GM19463 (cell line): ENCODE results near the gene KLHL33.
"Not testable (repeated sequence)": the region's sequence is repeated elsewhere in the genome, so short reads cannot be mapped to it uniquely, and the experiment has no call there.

Experiments used
- ATAC-seq: cut with Tn5 transposase; IDR thresholded peaks from one replicate; pipeline ENCODE4 v1.9.1; 2021; ENCODE audit warnings: mild to moderate bottlenecking, moderate library complexity; ENCODE audit not compliant: unreplicated experiment

KLHL33 gene

DNA sequence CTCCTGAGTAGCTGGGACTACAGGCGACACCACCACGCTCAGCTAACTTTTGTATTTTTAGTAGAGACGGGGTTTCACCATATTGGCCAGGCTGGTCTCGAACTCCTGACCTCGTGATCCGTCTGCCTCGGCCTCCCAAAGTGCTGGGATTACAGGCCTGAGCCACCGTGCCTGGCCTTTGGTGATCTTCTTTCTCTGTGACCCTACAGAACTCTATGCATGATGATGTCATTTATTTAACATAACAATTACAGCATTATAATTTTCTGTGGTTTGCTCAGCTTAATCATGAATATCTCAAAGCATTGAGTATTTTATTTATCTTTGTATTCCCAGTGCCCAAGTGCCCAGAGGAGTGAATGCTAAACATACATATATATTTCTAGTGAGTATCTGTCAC lies 16.9 kb upstream of the KLHL33 start:
- ATAC-seq: not testable (repeated sequence)

DNA sequence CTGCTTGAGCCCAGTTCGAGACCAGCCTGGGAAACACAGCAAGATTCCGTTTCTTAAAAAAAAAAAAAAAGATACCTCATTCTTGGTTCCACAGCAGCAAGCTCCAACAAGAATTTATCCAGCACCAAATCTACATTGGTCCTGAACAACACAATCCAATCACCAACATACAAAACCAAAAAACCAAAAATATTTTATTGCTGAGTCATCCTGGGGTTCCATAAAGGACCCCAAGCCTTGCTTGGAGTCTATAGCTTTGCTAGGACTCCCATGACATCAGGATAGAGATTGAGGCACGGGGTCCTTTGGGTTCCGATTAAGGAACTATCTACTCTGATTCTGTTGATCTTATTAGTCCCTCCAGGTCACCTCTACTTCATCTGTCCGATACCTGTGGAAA lies 10.9 kb upstream of the KLHL33 start:
- no peak for ATAC-seq

DNA sequence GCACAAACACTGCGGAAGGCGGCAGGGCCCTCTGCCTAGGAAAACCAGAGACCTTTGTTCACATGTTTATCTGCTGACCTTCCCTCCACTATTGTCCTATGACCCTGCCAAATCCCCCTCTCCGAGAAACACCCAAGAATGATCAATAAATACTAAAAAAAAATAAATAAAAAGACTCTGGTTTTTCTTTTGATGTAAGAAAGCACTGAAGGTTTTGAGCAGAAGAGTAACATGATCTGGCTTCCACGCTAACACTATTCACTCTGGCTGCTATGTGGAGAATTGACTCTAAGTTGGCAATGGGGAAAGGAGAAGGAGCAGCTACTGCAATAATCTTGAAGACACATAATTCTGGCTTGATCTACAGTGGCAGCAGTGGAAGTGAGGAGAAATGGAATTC lies 7.7 kb upstream of the KLHL33 start:
- ATAC-seq: not testable (repeated sequence)

DNA sequence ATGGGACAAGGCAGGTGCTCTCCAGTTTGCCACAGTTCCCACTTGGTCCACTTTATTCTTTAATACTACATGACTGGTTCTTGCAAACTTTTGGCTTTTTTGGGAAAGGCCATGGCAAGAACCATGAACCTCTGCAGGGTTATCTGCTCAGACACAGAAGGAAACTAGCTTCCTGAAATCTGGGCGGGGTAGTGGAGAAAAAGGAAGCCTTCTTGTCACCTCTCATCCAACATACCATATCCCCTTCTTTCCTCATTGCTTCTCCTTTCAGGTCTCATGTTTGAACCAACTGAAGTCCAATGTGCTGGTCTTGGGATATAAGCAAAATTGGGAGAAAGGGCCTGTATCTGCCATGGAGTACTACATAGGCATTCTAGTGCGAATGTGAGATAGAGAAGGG lies 5.5 kb upstream of the KLHL33 start:
- no peak for ATAC-seq

DNA sequence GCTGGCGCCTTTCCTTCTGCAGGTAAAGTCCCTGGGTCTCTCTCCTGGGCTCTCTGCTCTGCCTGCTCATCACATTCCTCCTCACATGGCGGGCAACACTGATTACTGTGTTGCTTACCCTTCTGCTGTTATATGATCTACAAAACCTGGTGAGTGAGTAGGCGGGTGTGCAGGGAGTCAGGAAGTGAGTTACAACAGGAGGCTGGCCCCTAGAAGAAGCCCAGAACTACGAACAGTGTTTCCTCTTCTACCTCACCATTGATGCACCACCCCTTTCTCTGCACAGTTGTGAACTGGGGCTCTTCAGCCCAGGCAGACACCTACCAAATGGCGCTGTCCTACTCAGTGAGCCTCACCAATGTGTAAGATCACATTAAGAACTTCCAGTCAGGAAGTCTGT lies 4.9 kb upstream of the KLHL33 start:
- ATAC-seq: peak; percentile 47

DNA sequence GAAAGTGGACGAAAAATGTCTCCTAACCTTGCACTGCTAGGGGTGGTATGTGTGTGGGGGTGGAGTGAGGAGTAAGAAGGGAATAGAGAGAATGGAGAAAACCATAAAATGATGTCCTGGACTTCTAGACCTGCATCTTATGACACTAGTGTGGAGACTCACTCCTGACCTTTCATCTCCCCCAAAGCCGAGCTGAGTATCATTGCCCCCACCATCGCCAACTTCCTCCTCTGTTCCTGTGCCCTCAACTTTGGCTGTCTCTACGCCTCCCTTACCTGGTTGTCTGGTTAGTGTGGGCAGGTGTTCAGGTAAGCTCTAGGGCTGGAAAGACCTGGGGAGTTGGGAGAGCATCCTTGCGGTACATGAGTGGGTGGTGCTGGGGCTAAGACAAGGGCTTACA lies 4.5 kb upstream of the KLHL33 start:
- no peak for ATAC-seq

DNA sequence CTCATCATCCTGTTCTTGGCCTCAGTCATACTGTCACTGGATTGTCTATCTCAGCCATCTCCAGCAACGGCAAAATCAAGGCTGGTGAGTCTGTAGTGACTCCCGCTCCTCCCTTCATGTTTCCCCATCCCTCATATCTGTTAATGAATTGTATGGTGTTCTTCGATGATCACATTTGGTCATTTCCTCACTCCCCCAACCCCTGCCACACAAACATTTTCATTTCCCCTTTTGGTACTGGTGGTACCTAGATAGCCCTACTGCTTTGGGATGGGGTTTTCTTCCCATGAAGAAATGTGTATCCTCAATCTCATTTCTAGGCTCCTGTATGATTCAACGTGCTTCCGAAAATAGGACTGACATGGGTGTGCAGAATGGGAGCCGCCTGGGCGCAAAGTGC lies 2.7 kb upstream of the KLHL33 start:
- ATAC-seq: no peak

DNA sequence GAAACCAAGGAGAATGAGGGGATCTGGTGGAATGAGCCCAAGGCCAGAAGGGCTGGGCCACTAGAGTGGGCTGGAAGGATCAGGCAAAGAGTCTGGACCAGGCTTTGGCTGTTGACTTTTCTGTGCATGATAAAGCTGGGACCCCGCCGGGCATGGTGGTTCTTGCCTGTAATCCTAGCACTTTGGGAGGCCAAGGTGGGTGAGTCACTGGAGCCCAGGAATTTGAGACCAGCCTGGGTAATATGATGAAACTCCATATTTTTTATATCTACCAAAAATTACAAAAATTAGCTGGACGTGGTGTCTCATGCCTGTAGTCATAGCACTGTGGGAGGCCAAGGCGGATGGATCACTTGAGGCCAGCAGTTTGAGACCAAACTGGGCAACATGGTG lies 393 bp upstream of the KLHL33 start:
- no peak for ATAC-seq

DNA sequence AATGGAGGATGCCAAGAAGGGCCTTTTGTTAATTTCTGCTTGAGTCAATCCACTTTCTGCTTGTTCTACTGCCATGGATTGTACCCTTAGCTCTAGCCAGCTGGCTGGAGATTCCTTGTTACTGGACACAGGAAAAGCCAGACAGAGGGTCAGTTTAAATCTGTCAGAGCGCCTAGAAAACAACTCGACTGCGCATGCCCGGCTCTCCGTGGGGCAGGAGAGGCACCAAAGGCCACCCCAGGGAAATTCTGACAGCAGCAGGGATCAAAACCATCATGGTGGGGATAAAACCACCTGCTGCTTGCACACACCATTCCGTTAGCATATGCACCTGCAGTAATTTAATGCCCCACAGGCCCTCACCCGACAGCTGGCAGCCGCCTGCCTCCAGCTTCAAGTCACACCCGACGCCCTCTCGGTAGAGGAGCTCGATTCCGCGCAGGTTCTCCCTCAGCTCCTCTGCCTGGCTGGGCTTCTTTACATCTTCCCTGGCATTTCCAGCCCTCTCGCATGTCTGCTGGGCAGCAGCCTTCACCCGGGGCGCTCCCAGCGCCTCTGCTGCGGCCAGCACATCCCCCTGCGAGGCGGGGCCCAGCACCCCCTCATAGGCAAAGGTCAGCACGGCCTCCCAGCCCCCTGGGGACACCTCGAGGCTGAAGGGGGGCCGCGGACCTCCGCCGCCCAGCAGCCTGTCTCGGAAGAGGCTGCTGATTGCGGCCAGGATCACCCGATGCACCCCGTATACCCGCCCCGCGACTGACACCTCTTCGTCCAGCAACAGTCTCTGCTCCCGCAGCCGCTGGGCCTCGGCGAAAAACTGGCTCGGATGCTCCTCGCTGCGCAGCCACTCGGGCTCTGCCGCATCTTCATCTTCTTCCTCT lies 1.0 kb downstream of the KLHL33 start:
- no peak for ATAC-seq

DNA sequence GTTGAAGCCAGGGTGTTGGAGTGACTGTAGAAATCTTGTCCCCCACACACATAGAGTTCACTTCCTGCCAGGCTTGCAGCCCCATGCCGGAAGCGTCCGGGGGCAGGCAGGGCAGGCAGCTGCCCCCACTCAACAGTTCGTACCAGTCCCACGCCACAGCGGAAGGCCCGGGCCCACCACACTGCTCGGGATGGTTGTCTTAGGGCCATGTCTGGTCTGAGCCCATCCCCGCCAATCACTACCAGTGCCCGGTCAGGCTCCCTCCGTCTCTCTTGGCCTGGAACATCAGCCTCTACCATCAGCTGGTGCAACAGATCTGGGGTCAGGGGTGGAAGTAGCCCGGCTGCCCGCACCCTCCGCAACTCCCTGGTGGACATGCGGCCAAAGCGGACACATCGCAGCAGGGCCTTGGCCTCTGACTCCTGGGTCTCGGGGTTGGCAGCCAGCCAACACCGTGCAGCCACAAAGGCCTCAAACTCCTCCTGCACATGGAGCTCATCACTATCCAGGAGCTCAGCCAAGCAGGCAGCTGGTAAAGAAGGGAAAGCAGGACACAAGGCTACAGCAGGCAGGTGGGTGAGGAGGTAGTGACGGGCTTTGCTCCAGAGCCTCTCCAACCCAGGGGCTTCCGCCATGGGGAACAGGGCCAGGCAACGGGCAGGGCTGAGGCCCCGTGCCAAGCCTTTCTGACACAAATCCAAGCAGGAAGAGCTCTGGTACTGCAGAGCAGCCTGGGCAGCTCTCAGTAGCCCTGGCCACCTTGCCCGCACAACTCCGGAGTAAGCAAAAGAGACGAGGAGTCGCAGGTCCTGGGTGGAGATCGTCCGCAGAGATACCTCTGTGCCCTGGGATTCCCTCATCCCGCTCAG lies 5.9 kb downstream of the KLHL33 start:
- ATAC-seq: no peak

DNA sequence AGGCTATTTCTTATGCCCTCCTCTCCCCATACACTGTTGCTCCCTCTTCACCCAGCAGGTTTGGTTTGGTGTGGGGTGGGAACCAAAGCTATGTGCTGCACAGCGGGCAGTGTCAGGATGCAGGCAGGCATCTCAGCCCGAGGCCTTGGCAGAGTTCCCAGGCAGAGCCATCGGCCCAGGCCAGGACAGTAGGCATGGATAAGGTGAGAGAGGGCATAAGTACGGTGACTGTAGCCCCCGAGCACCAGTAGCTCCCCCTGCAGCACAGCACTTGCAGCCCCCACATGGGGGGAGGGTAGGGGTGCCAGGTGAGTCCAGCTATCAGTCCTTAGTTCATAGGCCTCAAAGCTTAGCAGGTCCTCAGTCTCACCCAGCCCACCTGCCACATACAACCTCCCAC lies 7.2 kb downstream of the KLHL33 start:
- ATAC-seq: no peak

DNA sequence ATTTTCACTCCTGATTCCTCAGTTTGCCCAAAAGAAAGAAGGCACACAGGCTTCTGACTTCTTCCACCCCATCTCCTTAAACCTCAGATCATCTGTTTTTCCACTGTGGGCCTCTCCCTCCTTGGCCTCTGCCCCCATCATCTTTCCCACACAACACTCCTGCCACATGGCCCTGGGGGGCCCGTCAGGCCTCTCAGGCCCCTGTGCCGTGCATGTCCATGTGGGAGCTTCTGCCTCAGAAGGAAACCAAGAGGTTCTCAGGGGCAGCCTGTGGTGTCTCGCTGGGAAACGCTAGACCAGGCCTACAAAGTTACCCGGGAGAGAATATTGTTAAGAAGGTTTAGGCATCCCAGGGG lies 8.0 kb downstream of the KLHL33 start:
- peak; percentile 49 for ATAC-seq

DNA sequence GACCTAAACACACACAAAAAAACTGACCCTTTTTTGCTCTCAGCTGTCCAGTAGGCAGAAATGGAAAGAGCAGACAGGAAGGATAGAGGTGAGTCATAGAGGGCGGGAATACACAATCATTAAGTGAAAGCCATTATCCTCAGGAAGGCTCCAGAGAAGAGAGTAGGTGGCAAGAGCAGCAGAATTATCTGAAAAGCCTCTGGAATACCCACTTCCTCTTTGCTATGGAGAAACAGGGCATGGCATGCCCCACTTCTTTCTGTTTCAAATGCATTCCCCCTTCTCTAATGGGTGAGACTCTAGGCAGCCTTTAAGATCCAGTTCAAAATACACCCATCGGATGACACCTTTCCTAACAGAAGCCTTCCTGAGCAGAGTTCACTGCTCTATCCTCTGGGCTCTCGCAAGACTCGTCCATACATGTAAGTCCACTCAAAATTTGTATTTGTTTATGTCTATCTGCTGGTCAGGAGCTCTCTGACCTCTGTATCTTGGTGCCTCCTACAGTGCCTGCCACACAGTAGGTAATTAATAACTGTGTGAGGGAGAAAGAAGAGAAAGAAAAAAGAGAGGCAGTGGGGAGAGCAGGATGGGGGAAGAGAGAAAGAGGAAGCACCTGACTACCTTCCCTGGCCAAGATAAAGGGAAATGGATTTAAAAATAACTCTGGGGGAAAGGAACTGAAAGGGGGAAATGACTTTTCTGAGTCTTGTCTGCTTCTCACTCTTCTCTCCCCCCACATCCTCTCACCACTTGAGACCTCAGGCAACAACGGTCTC lies 8.5 kb downstream of the KLHL33 start:
- ATAC-seq: peak; percentile 71

DNA sequence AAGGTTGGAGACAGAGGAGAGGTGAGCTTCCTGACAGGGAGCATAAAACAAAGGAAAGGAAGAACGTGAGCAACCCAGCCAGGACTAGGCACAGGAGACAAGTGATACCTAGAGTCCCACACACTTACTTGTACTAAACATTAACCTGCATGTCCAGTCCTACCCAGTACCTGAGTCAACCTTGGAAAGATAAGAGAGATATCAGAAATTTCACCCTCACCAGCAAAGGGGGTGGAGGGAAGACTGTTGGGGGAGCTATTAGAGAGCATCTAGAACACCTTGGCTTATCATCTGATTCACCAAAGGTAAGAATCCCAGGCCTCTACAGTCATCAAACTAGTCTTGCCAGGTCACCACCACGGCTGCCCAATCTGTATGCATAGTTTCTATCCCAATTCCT lies 11.1 kb downstream of the KLHL33 start:
- ATAC-seq: no peak

DNA sequence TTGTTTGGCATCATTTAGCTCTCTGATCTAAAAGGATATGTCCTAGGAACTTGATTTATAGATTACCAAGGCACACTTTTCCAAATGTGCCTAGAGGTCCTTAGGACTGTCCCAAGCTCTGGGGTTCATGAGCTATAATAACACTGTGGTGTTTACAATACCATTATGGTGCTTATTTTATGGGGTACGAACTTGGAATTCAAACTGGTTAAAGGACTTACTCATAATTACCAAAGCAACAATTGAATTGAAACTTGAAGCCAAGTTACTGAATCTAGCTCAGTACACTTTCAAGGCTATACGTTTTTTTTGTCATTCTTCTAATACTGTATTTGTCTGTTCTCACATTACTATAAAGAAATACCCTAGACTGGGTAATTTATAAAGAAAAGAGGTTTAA lies 13.1 kb downstream of the KLHL33 start:
- ATAC-seq: no peak

DNA sequence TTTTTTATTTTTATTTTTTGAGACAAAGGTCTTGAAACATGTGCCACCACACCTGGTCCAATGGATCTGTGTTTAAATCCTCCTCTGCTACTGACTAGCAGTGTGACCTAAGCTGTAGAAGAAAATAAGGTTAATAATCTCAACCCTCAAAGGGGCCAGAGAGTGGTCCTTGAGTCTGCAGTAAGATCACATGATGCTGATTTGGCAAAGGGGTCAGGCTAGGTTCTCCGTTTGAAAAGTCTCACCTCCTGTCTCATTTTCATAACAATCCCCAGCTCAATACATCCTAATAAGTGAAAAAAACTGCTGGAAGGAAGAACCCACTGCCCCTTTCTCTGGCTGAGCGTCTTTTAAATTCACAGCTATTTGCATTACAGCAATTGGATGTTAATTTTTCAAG lies 14.7 kb downstream of the KLHL33 start:
- ATAC-seq: no peak

DNA sequence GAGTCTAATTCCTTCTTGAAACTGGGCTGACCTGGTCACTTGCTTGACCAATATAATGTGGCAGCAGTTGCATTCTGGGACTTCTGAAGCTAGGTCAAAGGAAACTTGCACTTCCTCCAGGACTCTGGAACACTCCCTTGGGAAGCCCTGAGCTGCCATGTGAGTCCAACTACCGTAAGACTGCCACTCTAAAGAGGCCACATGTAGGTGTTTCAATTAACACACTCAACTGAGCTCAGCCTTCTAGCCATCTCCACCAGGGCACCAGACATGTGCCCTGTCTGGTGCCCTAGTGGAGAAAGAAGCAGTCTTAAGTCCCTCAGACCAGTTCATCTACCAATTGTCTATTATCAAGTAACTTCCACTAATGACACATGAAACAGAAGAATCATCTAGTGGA lies 16.5 kb downstream of the KLHL33 start:
- no peak for ATAC-seq

DNA sequence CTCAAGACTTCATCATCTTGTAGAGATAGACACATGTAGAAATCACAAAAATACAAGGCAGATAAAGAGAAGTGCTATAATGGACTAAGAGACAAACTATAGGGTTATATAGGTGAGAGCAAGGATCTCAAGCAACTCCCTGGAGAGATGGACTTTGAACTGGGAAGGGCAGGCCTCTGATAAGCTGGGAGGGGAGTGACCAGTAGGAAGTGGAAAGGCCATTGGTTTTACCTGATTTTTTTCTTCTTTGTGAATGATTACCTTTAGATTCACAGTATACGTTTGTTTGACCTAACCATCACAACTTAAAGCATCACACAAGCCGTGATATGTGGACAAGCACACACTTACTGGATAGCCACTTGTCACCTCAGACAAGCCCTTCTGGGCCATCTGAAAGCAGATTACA lies 17.5 kb downstream of the KLHL33 start:
- no peak for ATAC-seq

DNA sequence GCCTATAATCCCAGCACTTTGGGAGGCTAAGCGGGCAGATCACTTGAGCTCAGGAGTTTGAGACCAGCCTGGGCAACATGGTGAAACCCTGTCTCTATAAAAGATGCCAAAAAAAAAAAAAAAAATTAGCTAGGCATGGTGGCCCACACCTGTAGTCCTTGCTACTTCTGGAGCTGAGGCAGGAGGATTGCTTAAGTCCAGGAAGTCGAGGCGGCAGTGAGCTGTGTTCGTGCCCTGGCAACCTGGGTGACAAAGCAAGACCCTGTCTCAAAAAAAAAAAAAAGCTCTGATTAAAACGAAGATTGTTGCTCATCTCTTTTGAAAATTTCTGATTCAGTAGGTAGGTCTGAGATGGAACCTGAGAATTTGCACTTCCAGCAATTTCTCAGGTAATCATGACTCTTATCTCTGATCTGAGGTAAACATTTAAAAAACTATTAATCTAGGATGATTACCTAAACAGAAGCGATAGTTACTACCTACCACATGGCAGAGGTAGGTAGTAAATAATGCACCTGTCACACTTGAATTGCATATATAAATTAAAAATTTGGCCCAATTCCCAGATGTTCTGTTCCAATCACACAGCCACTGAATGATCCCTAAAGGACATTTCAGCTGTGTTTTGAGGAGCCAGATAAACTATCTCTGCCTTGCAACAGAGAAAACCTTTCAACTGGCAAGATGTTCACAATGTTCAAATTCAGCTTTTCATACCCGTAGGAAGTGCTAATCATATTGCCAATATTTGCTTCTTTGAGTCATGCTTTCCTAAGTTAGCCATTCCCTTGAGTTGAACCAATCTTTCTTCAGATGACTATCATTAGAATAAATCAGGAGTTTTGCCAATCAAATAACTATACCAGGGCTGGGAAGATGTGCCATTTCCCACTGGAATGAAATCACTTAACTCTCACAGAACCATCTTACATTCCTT lies 18.4 kb downstream of the KLHL33 start:
- ATAC-seq: no peak

DNA sequence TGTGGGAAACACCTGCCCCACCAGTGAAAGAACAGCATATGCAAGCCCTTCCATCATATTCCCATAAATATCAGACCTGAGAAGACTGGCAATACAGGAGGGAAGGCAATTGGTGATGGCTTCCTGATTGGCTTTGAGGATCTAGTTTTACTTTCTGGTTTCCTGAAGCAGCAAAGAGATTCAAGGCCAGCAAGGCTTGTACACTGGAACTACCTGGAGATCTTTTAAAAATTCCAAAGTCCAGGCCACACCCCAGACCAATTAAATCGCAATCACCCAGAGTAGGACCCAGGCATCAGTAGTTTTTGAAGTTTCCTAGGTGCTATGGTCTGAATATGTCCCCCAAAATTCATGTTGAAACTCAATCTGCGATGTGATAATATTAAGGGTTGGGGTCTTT lies 19.7 kb downstream of the KLHL33 start:
- ATAC-seq: no peak
